Sigmoid colon (tissue), 7 donors: Measurements from ENCODE around the gene SULF2. TPM values are rescaled to one million over a fixed set of nuclear protein-coding genes. Genes with fewer than 3 reads are reported as not detected.

Source experiments
- DNase-seq: peaks from one replicate; pipeline ENCODE4 v3.0.0-alpha.2; 2019
- H3K27ac ChIP-seq, 4 donors: fragments of 200-600 bp; sonication (generic); one replicate each; pipeline ENCODE4 v1.5.1; 2016 to 2019; ENCODE audit warnings: mild to moderate bottlenecking in 1 of 4
- H3K27me3 ChIP-seq, 3 donors: fragments of 200-600 bp; sonication (generic); one replicate each; pipeline ENCODE4 v1.5.1; 2019; ENCODE audit warnings: mild to moderate bottlenecking in 1 of 3
- H3K36me3 ChIP-seq, 4 donors: fragments of 200-600 bp; sonication (generic); one replicate each; pipeline ENCODE4 v1.5.1; 2016 to 2019
- H3K4me1 ChIP-seq, 4 donors: fragments of 200-600 bp; sonication (generic); one replicate each; pipeline ENCODE4 v1.5.1; 2017 to 2019
- H3K4me3 ChIP-seq, 4 donors: fragments of 200-600 bp; sonication (generic); one replicate each; pipeline ENCODE4 v1.5.1; 2017 to 2019; ENCODE audit warnings: mild to moderate bottlenecking in 2 of 4, moderate library complexity in 1 of 4
- H3K9me3 ChIP-seq, 4 donors: fragments of 200-600 bp in 3 of 4; sonication (generic) in 3 of 4; one replicate each; pipeline versions ENCODE4 v1.5.1 to v1.6.1; 2013 to 2019
- EP300 ChIP-seq, 4 donors: sonication (generic); formaldehyde crosslinking; IDR thresholded peaks; one replicate each; pipeline ENCODE4 v1.6.1; 2017; ENCODE audit warnings: antibody characterized with exemption in 4 of 4
- POLR2A ChIP-seq, 2 donors: fragments of 450-650 bp; IDR thresholded peaks; one replicate each; pipeline ENCODE4 v1.6.1; 2016; ENCODE audit warnings: antibody characterized with exemption in 2 of 2, mild to moderate bottlenecking in 2 of 2, moderate library complexity in 2 of 2
- POLR2AphosphoS5 ChIP-seq, 4 donors: sonication (generic); formaldehyde crosslinking; IDR thresholded peaks; one replicate each; pipeline ENCODE4 v1.6.1; 2017; ENCODE audit warnings: antibody characterized with exemption in 4 of 4
- WGBS, 2 donors: extraction: QIAGEN DNeasy Blood & Tissue Kit; methylation state at CpG; one replicate each; pipeline ENCODE4 v1.1.7; 2013; 5-methylcytosine and 5-hydroxymethylcytosine counted together
- intact Hi-C: fragments of 100-400 bp; cut with DNase I; formaldehyde crosslinking; loops from one replicate; pipeline ENCODE4 v1.15.1; 2023
- polyA plus RNA-seq, 3 donors: library from polyadenylated mRNA; stranded (reverse); fragments of 200-250 nt; gene quantifications; one replicate each; pipeline ENCODE4 v1.2.3, GENCODE V29; 2013
- total RNA-seq, 4 donors: library from RNA; depleted of rRNA; stranded (reverse); fragments of >200 nt; gene quantifications; one replicate each; pipeline ENCODE4 v1.1.0, GENCODE V29; 2016
- TF ChIP-seq, protein P1 (sequence below), 4 experiments: fragments of 450-650 bp in 3 of 4; fragments of 200-600 bp in 1 of 4; IDR thresholded peaks; one replicate each; pipeline ENCODE4 v1.5.1; 2016 to 2019; ENCODE audit warnings: antibody characterized with exemption in 4 of 4, mild to moderate bottlenecking in 3 of 4, moderate library complexity in 2 of 4
- donor health status: healthy with polysubstance abuse.
- donor health status: Bipolar disorder and iron deficiency.
- donor health status: healthy.

SULF2 gene
- total and polyA plus RNA-seq, 7 donors = 14.6 to 70.1 (median 28.2) TPM

DNA sequence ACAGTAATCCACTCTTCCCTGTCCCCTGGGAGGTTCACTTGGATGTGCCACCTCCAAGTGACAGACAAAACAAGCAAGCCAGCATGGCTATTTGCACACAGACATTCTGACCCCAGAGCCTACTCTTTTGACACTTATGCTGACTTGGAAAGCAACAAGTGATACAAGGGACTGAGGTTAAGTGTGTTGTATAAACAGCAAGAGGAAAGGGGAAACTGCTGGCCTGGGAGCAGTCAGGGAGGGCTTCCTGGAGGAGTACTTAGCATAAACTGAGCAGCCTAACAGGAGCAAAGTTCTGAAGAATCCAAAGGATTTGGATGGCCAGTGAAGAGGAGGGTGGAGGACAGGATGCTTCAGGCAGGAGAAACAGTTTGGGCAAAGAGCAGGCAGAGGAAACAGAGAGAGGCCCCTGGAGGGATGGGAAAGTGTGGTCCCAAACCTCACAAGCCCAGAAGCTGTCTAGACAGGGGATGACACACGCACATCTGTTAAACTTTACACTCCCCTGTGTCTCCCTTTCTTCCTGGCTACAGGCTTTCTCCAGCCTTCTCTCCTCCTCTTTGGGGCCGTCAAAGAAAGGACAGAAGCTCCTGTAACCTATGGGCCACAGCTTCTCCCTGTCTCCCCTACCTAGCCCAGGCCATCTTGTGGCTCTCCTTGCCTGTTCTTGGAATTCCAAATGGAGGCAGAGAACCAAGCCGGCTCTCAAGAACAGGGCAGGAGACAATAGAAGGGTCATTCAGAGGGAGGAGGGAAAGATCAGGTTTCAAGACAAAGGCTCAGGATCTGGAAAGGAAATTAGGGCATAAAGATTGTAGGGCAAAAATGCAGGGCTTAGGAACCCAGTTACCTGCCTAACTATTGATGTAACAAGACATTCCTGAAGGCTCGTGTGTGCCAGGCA, 19.3 kb downstream of the SULF2 start:
- no peak for DNase-seq
- Histone ChIP-seq H3K4me1 (peaks cover 0 to 13% (median 3%) of the 10 kb centered on the region in 4 donors), H3K4me3 (no peak overlapping the region), H3K27me3 (no peaks in the 10 kb centered on the region), H3K27ac (peak overlapping the region in 2 of 4 donors; percentile 1 to 9), H3K36me3 (no peaks in the 10 kb centered on the region), H3K9me3 (no peaks in the 10 kb centered on the region)
- intact Hi-C loops = no loop called here
- WGBS, 2 donors = 65 to 81% methylated on average over 4 of the region's 4 CpGs
- TF ChIP-seq POLR2A (IDR thresholded peaks at IDR 0.05) = no peak
- TF ChIP-seq, protein P1, sequence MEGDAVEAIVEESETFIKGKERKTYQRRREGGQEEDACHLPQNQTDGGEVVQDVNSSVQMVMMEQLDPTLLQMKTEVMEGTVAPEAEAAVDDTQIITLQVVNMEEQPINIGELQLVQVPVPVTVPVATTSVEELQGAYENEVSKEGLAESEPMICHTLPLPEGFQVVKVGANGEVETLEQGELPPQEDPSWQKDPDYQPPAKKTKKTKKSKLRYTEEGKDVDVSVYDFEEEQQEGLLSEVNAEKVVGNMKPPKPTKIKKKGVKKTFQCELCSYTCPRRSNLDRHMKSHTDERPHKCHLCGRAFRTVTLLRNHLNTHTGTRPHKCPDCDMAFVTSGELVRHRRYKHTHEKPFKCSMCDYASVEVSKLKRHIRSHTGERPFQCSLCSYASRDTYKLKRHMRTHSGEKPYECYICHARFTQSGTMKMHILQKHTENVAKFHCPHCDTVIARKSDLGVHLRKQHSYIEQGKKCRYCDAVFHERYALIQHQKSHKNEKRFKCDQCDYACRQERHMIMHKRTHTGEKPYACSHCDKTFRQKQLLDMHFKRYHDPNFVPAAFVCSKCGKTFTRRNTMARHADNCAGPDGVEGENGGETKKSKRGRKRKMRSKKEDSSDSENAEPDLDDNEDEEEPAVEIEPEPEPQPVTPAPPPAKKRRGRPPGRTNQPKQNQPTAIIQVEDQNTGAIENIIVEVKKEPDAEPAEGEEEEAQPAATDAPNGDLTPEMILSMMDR (IDR thresholded peaks at IDR 0.05) = no peak
- no peak for TF ChIP-seq POLR2AphosphoS5 (IDR thresholded peaks at IDR 0.05)
- no peak for TF ChIP-seq EP300 (IDR thresholded peaks at IDR 0.05)

DNA sequence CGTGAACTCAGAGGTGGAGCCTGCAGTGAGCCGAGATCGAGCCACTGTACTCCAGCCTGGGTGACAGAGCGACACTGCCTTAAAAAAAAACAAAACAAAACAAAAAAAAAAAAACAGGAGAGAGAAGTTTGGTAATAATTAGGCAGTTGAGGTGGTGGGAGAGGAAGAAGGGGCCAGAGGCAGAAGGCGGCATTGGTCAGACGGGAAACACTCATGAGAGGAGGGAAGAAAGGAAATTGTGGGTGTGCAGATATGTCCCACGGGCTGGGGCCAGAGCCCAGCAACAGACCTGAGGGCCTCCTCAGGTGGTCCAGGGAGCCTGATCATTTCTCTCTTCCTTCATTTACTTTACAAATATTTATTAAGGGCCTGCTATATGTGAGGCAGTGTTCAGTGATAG, 20.0 kb downstream of the SULF2 start:
- H3K9me3 ChIP-seq = no peaks in the 10 kb centered on the region
- H3K4me3 ChIP-seq = no peak overlapping the region
- TF ChIP-seq POLR2AphosphoS5 (IDR thresholded peaks at IDR 0.05) (no peak), EP300 (IDR thresholded peaks at IDR 0.05) (no peak), POLR2A (IDR thresholded peaks at IDR 0.05) (no peak)
- TF ChIP-seq, protein P1 (IDR thresholded peaks at IDR 0.05) = no peak
- intact Hi-C loops = no loop called here
- 69 to 89% methylated on average over 7 of the region's 7 CpGs for WGBS, 2 donors
- no peaks in the 10 kb centered on the region for H3K27me3 ChIP-seq
- DNase-seq = no peak
- no peaks in the 10 kb centered on the region for H3K36me3 ChIP-seq
- no peak overlapping the region for H3K27ac ChIP-seq
- H3K4me1 ChIP-seq = peaks cover 0 to 13% (median 3%) of the 10 kb centered on the region in 4 donors

DNA sequence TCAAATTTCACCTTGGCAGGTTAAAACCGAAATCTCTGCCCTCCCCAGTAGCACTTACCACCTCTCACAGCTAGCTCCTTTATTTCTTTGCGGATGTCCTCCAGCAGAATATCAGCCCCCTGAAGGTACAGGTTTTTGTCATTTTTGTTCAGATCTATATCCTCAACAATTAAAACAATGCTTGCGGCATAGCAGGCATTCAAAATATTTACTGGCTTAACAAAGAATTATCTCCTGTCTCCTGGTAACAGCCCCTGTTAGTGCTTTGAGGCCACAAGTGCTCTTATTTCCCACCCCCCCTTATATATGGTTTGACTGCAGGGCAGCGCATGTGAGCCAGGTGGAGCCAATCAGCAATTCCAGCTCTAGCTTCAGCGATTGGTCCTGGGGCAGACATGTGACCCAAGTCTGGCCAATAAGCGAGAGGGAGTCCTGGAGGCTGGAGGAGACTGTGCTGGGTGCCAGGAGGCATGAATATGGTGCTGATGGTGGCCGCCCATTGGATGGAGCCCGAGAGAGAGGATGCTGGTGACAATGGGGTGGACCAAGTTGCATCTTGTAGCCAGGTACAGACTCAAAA, 21.0 kb downstream of the SULF2 start:
- TF ChIP-seq, protein P1 (IDR thresholded peaks at IDR 0.05) = no peak
- TF ChIP-seq EP300 (IDR thresholded peaks at IDR 0.05) (no peak), POLR2AphosphoS5 (IDR thresholded peaks at IDR 0.05) (no peak), POLR2A (IDR thresholded peaks at IDR 0.05) (no peak)
- 83 to 88% methylated on average over 8 of the region's 8 CpGs for WGBS, 2 donors
- H3K4me3 ChIP-seq = no peak overlapping the region
- no peak overlapping the region for H3K27ac ChIP-seq
- no peak for DNase-seq
- H3K27me3 ChIP-seq = no peaks in the 10 kb centered on the region
- H3K9me3 ChIP-seq = no peaks in the 10 kb centered on the region
- H3K4me1 ChIP-seq = peaks cover 0 to 13% (median 3%) of the 10 kb centered on the region in 4 donors
- no peaks in the 10 kb centered on the region for H3K36me3 ChIP-seq
- intact Hi-C loops = no loop called here

DNA sequence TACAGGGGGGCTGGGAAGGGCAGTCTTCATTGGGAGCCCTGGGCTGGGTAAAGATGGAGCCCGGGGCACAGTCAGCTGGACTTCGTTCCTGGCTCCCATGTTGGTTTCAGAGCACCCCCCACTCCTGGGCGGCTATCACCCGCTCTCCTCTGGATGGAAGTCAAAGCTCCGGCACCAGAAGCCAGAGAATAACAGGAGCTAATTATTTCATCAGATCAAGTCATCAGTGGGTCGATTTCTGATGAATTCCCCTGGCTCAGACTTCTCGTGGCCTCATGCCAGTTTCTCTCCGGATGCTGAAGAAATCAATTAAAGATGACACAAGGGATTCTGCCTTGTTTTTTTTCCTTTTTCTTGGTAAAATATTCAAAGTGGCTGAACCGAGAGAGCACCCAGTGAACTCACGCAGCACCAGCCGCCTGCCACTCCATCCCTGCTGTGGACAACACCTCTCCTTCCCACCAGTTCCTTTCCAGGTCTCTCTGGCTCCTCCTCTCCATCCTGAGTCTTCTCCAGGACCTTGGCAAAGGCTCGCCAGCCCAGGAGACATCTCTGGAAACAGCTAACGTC, 22.5 kb downstream of the SULF2 start:
- intact Hi-C loops = no loop called here

More for the DNA sequence above, 22.5 kb downstream of the SULF2 start:
- Histone ChIP-seq H3K9me3 (no peaks in the 10 kb centered on the region), H3K27ac (no peak overlapping the region), H3K4me3 (no peak overlapping the region), H3K4me1 (peaks cover 0 to 5% (median 2%) of the 10 kb centered on the region in 4 donors), H3K27me3 (no peaks in the 10 kb centered on the region), H3K36me3 (no peaks in the 10 kb centered on the region)
- 75 to 84% methylated on average over 13 of the region's 13 CpGs for WGBS, 2 donors
- no peak for DNase-seq
- TF ChIP-seq EP300 (IDR thresholded peaks at IDR 0.05) = no peak
- no peak for TF ChIP-seq POLR2A (IDR thresholded peaks at IDR 0.05)
- TF ChIP-seq POLR2AphosphoS5 (IDR thresholded peaks at IDR 0.05) = no peak
- TF ChIP-seq, protein P1 (IDR thresholded peaks at IDR 0.05) = no peak
